Stomach (tissue), 9 donors: ENCODE results near the gene ERC1. TPM values are rescaled to one million over a fixed set of nuclear protein-coding genes. Genes with fewer than 3 reads are reported as not detected.

Source experiments
- DNase-seq, 2 donors: peaks; one replicate each; pipeline versions ENCODE4 v3.0.0 to v3.0.0-alpha.2; 2013 to 2019
- H3K27ac ChIP-seq, 5 donors: fragments of 200-600 bp in 4 of 5; sonication (generic) in 4 of 5; one replicate each; pipeline ENCODE4 v1.5.1; 2013 to 2019; ENCODE audit warnings: mild to moderate bottlenecking in 1 of 5, moderate library complexity in 1 of 5
- H3K27me3 ChIP-seq, 3 donors: fragments of 200-600 bp; sonication (generic); one replicate each; pipeline ENCODE4 v1.5.1; 2017 to 2019; ENCODE audit warnings: mixed run types in 1 of 3
- H3K36me3 ChIP-seq, 4 donors: fragments of 200-600 bp; sonication (generic); 1 replicate in 3 of 4; 2 replicates in 1 of 4; pipeline ENCODE4 v1.5.1; 2016 to 2019
- H3K4me1 ChIP-seq, 4 donors: fragments of 200-600 bp; sonication (generic); one replicate each; pipeline ENCODE4 v1.5.1; 2016 to 2019
- H3K4me3 ChIP-seq, 4 donors: fragments of 200-600 bp; sonication (generic) in 3 of 4; one replicate each; pipeline ENCODE4 v1.5.1; 2016 to 2019; ENCODE audit warnings: mild to moderate bottlenecking in 1 of 4
- H3K9me3 ChIP-seq, 4 donors: fragments of 200-600 bp; sonication (generic); one replicate each; pipeline ENCODE4 v1.5.1; 2016 to 2019
- EP300 ChIP-seq: sonication (generic); formaldehyde crosslinking; IDR thresholded peaks from one replicate; pipeline ENCODE4 v1.6.1; 2017; ENCODE audit warnings: antibody characterized with exemption
- POLR2A ChIP-seq, 4 donors: fragments of 450-650 bp; IDR thresholded peaks; one replicate each; pipeline ENCODE4 v1.6.1; 2016; ENCODE audit warnings: antibody characterized with exemption in 4 of 4, control low read depth in 2 of 4, mild to moderate bottlenecking in 1 of 4, moderate library complexity in 1 of 4
- POLR2AphosphoS5 ChIP-seq, 3 donors: sonication (generic); formaldehyde crosslinking; IDR thresholded peaks; one replicate each; pipeline ENCODE4 v1.6.1; 2016; ENCODE audit warnings: antibody characterized with exemption in 3 of 3
- WGBS, 5 donors: extraction: QIAGEN DNeasy Blood & Tissue Kit in 3 of 5; methylation state at CpG; one replicate each; pipeline versions ENCODE4 v1.1.5 to v1.1.7; 2013 to 2018; 5-methylcytosine and 5-hydroxymethylcytosine counted together
- intact Hi-C: fragments of 100-400 bp; cut with DNase I; formaldehyde crosslinking; loops from one replicate; pipeline ENCODE4 v1.15.1; 2023; ENCODE audit warnings: low total_unique reads
- polyA plus RNA-seq, 3 donors: library from polyadenylated mRNA; stranded (reverse); fragments of 200-250 nt; gene quantifications; one replicate each; pipeline ENCODE4 v1.2.3, GENCODE V29; 2013
- total RNA-seq, 5 donors: library from RNA; depleted of rRNA; stranded (reverse); fragments of >200 nt; gene quantifications; one replicate each; pipeline versions ENCODE4 v1.1.0 to v1.2.3, GENCODE V29; 2014 to 2016
- TF ChIP-seq, protein P1 (sequence below), 7 experiments: fragments of 450-650 bp in 4 of 7; fragments of 200-600 bp in 3 of 7; sonication (generic) in 3 of 7; IDR thresholded peaks; one replicate each; pipeline ENCODE4 v1.5.1; 2016 to 2019; ENCODE audit warnings: antibody characterized with exemption in 7 of 7, control low read depth in 2 of 7, mild to moderate bottlenecking in 1 of 7
- donor health status: healthy with polysubstance abuse.
- donor health status: Bipolar disorder and iron deficiency.
- donor health status: healthy.

Gene ERC1
- total and polyA plus RNA-seq, 8 donors, result 3.8 to 69.4 (median 51.6) TPM

GRCh38 chr12:1377117-1377516 lies 386.1 kb downstream of the ERC1 start:
- Histone ChIP-seq H3K36me3 (peaks cover 0 to 39% (median 34%) of the 10 kb centered on the region in 4 donors), H3K4me3 (no peak overlapping the region), H3K27ac (no peak overlapping the region), H3K4me1 (peaks cover 0 to 12% (median 0%) of the 10 kb centered on the region in 4 donors), H3K27me3 (no peaks in the 10 kb centered on the region), H3K9me3 (no peaks in the 10 kb centered on the region)
- no peak for TF ChIP-seq POLR2AphosphoS5 (IDR thresholded peaks at IDR 0.05)
- no peak for TF ChIP-seq POLR2A (IDR thresholded peaks at IDR 0.05)
- TF ChIP-seq EP300, result no peak
- TF ChIP-seq, protein P1, sequence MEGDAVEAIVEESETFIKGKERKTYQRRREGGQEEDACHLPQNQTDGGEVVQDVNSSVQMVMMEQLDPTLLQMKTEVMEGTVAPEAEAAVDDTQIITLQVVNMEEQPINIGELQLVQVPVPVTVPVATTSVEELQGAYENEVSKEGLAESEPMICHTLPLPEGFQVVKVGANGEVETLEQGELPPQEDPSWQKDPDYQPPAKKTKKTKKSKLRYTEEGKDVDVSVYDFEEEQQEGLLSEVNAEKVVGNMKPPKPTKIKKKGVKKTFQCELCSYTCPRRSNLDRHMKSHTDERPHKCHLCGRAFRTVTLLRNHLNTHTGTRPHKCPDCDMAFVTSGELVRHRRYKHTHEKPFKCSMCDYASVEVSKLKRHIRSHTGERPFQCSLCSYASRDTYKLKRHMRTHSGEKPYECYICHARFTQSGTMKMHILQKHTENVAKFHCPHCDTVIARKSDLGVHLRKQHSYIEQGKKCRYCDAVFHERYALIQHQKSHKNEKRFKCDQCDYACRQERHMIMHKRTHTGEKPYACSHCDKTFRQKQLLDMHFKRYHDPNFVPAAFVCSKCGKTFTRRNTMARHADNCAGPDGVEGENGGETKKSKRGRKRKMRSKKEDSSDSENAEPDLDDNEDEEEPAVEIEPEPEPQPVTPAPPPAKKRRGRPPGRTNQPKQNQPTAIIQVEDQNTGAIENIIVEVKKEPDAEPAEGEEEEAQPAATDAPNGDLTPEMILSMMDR (IDR thresholded peaks at IDR 0.05), result no peak
- no peak for DNase-seq
- intact Hi-C loops, result no loop called here
- 95 to 96% (median 96%) methylated on average over 5 of the region's 5 CpGs for WGBS, 5 donors

GRCh38 chr12:1377681-1378080 lies 386.7 kb downstream of the ERC1 start:
- TF ChIP-seq, protein P1 (IDR thresholded peaks at IDR 0.05), result no peak
- TF ChIP-seq EP300, result no peak
- no peak for TF ChIP-seq POLR2A (IDR thresholded peaks at IDR 0.05)
- TF ChIP-seq POLR2AphosphoS5 (IDR thresholded peaks at IDR 0.05), result no peak
- WGBS, 5 donors, result 81 to 86% (median 85%) methylated on average over 3 of the region's 3 CpGs
- Histone ChIP-seq H3K9me3 (no peaks in the 10 kb centered on the region), H3K4me1 (peaks cover 0 to 12% (median 0%) of the 10 kb centered on the region in 4 donors), H3K27ac (no peak overlapping the region), H3K27me3 (no peaks in the 10 kb centered on the region), H3K4me3 (no peak overlapping the region), H3K36me3 (peaks cover 0 to 34% (median 32%) of the 10 kb centered on the region in 4 donors)
- intact Hi-C loops, result no loop called here
- DNase-seq, result no peak

DNA sequence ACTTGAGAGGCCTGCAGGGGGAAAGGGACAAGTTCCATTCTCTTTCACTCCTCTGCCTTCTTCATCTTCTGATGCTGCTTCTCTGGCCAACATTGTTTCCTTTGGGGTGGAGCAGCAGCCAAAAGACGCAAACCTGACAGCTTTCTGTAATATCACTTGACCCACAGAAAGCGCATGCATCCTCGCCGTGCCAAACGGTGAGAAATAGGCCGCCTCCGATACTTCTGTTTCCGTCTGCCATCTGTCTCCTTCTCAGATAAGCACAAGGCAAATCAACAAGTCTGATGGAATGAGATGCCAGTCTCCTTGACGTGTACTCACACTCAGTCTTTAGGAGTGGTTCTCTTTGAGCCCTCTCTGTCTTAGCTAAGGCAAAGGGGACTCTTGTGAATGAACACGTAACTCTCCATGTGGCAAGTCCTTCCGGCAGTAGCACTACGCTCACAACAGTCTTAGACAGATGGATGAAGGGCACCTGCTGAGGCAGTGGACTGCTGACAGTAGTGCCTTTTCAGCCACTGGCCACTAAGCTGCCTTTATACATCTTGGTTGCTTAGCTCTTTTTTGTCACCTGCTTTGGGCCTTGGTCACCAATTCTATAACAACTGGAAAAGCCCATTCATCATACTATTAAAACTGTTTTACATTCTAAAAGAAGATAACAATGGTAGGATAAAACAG lies 389.3 kb downstream of the ERC1 start:
- no peak for DNase-seq
- TF ChIP-seq, protein P1 (IDR thresholded peaks at IDR 0.05), result no peak
- no peak for TF ChIP-seq POLR2A (IDR thresholded peaks at IDR 0.05)
- no peak for TF ChIP-seq POLR2AphosphoS5 (IDR thresholded peaks at IDR 0.05)
- no peak for TF ChIP-seq EP300
- peaks cover 0 to 28% (median 25%) of the 10 kb centered on the region in 4 donors for H3K36me3 ChIP-seq
- WGBS, 5 donors, result 86 to 98% (median 88%) methylated on average over 12 of the region's 12 CpGs
- intact Hi-C loops, result no loop called here
- H3K27me3 ChIP-seq, result no peaks in the 10 kb centered on the region
- H3K27ac ChIP-seq, result no peak overlapping the region
- no peaks in the 10 kb centered on the region for H3K4me1 ChIP-seq
- no peak overlapping the region for H3K4me3 ChIP-seq
- H3K9me3 ChIP-seq, result no peaks in the 10 kb centered on the region

GRCh38 chr12:1382151-1382550 lies 391.1 kb downstream of the ERC1 start:
- Histone ChIP-seq H3K27ac (no peak overlapping the region), H3K27me3 (no peaks in the 10 kb centered on the region), H3K9me3 (no peaks in the 10 kb centered on the region), H3K36me3 (peaks cover 0 to 17% (median 9%) of the 10 kb centered on the region in 4 donors), H3K4me3 (no peak overlapping the region), H3K4me1 (no peaks in the 10 kb centered on the region)
- WGBS, 5 donors, result 80 to 96% (median 93%) methylated on average over 6 of the region's 6 CpGs
- intact Hi-C loops, result no loop called here
- TF ChIP-seq, protein P1 (IDR thresholded peaks at IDR 0.05), result no peak
- TF ChIP-seq POLR2A (IDR thresholded peaks at IDR 0.05) (no peak), EP300 (no peak), POLR2AphosphoS5 (IDR thresholded peaks at IDR 0.05) (no peak)
- DNase-seq, result no peak
